ENCODE measurements around the gene AMZ1.
"Not testable (repeated sequence)": the region's sequence is repeated elsewhere in the genome, so short reads cannot be mapped to it uniquely, and the experiment has no call there.

Gene AMZ1

DNA sequence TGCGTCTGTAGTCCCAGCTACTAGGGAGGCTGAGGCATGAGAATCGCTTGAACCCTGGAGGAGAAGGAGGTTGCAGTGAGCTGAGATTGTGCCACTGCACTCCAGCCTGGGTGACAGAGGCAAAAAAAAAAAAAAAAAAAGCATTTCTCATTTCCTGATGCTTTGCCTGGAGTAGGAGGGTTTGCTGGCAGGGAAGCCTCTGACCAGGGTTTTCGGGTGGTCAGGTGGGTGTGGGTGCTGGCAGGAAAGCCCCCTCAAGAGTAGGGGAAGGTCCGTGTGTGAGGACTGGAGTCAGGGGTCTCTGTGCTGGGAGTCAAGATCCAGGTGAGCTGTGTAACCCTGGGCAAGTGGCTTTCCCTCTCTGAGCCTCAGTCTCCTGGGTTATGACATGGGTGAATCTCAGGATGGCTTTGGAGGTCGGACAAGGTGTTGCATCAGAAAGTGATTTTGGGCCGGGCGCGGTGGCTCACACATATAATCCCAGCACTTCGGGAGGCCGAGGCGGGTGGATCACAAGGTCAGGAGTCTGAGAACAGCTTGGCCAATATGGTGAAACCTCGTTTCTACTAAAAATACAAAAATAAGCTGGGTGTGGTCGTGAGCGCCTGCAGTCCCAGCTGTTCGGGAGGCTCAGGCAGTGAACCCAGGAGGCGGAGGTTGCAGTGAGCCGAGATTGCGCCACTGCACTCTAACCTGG, 3.2 kb downstream of the AMZ1 start:
- no peak for DNase-seq (ENCODE audit: low spot score)

DNA sequence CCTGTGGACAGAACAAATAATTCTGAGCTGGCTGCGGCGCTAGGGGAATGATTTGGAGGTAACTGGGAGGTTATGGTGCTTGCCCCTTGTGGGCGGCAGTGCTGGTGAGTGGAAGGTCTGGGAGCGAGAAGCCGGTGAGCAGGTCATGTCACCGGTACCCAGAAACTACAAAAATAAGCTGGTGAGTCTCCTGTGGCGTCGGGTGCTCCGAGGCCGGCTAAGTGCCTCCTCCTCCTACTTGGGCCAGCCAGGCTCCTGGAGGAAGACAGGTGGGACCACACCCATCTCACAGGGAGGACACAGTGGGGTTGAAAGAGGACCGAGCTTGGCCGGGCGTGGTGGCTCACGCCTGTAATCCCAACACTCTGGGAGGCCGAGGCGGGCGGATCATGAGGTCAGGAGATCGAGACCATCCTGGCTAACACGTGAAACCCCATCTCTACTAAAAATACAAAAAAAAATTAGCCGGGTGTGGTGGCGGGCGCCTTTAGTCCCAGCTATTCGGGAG, 4.0 kb downstream of the AMZ1 start:
- DNase-seq (ENCODE audit: low spot score) = not testable (repeated sequence)

DNA sequence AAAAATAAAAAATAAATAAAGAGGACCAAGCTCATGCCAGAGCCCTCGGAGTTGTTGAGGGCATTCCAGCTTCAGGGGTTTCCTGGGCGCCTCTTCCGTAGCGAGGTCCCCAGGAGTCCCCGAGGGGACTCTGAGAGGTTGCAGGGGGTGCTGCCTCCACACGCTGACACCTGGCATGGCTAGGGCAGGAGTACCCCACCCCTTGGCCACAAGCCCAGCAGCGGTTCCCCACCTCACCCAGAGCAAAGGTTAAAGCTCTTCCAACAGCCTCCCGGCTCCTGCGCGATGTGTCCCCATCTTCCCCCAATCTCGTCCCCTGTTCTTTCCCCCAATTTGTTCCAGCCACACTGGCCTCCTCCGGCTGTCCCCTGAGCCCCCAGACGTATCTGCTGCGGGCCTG, 4.5 kb downstream of the AMZ1 start:
- no peak for DNase-seq (ENCODE audit: low spot score)

DNA sequence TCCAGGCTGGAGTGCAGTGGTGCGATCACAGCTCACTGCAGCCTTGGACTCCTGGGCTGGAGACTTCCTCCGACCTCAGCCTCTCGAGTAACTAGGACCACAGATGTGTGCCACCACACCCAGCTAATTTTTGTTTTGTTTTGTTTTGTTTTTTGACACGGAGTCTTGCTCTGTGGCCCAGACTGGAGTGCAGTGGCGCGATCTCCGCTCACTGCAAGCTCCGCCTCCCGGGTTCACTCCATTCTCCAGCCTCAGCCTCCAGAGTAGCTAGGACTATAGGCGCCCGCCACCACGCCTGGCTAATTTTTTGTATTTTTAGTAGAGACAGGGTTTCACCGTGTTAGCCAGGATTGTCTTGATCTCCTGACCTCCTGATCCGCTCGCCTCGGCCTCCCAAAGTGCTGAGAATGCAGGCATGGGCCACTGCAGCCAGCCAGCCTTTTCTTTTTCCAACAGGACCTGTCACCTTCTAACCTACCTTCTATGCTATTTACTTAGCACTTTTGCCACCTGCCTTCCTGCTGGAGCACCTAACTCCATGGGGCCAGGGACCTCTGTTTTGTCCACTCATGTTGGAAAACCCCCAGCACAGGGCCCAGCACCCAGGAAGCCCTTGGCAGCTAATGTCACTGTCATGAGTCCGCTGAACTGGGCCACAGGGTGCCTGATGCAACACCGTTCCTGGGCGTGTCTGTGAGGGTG, 5.6 kb downstream of the AMZ1 start:
- DNase-seq (ENCODE audit: low spot score) = not testable (repeated sequence)

DNA sequence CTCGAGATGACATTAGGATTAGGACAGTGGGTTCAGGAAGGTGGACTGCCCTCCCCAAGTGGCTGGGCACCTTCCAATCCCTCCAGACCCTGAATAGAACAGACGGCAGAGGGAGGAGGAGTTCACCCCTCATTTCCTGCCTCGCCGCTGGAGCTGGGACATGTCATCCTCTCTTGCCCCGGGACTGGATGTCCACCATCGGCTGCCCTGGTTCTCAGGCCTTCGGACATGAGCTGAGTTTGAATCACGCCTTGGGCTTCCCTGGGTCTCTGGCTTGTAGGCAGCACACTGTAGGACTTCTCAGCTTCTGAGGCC, 6.1 kb downstream of the AMZ1 start:
- not testable (repeated sequence) for DNase-seq (ENCODE audit: low spot score)

- DNase-seq (ENCODE audit: low spot score) = no peak
Measured at GRCh38 chr7:2698581-2699288, 10.7 kb downstream of the AMZ1 start.

DNA sequence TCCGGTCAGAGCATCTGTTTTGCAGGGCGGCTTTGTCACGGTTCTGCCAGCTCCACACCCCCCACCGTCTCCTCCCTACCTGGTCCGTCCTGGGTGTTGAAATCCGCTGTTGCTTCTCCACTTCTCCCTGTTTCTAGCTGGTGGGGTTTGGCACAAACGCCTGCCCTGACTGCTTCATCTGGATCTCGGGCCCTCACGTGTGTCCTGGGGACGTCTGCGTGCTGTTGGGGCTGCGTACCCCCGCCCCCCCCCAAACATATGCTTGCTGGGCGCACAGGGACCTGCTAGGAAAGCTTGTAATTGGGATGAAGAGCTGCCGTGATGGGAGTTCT, 11.3 kb downstream of the AMZ1 start:
- no peak for DNase-seq (ENCODE audit: low spot score)

- no peak for DNase-seq (ENCODE audit: low spot score)
Measured at GRCh38 chr7:2700141-2700850, 12.3 kb downstream of the AMZ1 start.

DNA sequence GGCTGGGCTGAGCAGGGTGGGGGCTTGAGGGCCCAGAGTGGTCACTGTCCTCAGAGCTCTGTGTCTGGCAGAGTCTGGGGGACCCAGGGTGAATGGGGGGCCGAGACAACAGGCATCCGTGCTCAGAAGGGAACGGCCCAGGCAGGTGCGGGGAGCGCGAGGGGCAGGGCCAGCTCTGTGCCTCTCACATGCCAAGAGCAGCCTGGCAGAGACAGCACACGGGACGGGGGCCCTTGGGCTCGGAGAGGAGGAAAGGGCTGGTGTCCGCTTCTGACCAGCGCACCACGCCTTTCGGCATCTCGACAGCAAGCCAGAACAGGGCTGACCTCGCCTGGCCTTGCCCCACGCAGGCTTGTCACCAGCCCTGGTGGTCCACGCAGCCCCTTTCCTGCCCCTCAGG, 13.4 kb downstream of the AMZ1 start:
- DNase-seq (ENCODE audit: low spot score) = no peak

- DNase-seq (ENCODE audit: low spot score) = peak; percentile 92
Measured at GRCh38 chr7:2701832-2702593, 14.0 kb downstream of the AMZ1 start.

- DNase-seq (ENCODE audit: low spot score) = no peak
Measured at GRCh38 chr7:2702594-2702957, 14.6 kb downstream of the AMZ1 start.

DNA sequence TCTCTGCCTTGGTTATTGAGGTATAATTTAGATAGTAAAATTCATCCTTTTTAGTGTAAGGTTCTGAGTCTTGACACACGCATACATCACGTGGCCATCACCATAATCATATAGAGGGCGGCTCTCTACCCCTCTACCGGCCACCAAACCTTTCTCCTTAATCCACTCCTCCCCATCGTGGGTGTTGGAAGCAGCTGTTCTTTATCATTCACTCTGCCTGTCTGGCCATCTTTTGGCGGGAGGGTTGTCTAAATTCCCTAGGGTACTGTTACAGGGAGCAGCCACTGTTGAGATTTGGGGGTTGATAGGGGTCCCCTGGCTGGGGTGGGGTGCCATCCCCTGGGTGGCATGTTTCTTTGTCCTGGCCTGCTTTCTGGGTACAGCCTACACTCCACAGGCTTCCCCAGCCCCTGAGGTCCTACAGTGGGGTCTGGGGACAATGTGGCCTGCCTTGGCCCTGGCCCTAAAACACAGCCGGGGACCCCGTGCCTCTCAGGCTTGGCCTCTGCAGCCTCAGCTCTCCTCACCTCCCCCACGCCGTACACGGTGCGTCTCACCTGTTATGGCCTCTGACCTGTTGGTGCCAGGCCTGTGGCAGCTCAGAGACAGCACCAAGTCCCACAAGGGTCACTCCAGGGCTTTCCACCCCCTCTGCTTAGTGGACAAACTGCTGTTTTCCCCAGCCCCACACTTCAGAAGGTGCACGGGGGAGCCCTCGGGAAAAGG, 17.5 kb downstream of the AMZ1 start:
- no peak for DNase-seq (ENCODE audit: low spot score)

DNA sequence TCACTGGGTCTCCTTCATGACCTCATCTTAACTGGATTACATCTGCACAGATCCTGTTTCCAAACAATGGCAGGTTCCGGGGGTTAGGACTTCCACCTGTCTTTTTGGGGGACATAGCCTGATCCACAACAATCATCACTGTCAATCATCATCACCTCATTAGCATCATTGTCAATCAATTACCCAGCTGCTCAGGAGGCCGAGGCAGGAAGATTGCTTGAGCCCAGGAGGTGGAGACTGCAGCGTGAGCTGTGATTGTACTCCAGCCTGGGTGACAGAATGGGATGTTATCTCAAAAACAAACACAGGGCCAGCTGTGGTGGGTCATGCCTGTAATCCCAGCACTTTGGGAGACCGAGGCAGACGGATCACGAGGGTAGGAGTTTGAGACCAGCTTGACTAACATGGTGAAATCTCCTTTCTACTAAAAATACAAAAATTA, 18.7 kb downstream of the AMZ1 start:
- no peak for DNase-seq (ENCODE audit: low spot score)

- DNase-seq (ENCODE audit: low spot score) = no peak
Measured at GRCh38 chr7:2707481-2707880, 19.5 kb downstream of the AMZ1 start.

DNA sequence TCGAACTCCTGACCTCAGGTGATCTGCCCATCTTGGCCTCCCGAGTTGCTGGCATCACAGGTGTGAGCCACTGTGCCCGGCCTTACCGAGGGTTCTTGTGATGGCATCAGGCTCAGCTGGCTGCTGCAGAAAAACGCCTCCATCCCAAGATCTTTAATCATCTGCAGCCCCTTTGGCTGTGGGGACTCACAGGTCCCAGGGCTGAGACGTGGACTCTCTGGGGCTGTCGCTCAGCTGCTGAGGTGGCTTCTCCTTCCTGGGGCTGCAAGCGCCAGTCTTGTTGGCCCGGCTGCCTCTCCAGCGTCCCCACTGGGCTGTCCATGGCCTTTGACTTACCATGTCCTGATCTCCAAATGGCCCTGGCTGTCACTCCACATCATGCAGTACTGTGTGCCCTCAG, 20.0 kb downstream of the AMZ1 start:
- DNase-seq (ENCODE audit: low spot score) = no peak

DNA sequence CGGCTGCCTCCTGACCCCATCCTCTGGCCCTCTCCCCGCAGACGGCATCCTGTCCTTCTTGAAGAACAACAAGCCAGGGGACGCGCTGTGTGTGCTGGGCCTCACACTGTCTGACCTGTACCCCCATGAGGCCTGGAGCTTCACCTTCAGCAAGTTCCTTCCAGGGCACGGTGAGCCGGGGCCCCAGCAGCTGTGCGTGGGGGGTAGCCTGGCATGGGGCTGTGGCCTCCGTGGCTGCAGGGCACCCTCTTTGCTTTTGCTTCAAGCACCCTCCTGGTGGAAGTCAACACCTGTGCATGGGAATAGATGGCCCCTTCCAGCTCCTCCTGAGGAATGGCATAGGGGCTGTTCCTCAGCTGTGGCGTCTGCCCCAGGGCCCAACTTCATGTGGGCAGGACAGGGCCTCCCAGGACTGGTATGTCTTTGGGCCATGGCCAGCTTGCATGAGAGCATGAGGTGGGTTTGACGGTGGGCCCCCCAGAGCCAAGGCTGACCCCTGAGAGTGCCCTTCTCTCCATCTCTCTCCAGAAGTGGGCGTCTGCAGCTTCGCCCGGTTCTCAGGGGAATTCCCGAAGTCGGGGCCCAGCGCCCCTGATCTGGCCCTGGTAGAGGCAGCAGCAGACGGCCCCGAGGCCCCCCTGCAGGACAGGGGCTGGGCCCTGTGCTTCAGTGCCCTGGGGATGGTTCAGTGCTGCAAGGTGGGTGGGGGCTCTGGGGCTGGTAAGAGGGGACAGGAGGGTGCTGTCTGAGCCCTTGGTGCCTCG, 20.7 kb downstream of the AMZ1 start:
- no peak for DNase-seq (ENCODE audit: low spot score)

- peak; percentile 44 for DNase-seq (ENCODE audit: low spot score)
Measured at GRCh38 chr7:2709553-2710285, 21.7 kb downstream of the AMZ1 start.

- no peak for DNase-seq (ENCODE audit: low spot score)
Measured at GRCh38 chr7:2710286-2710655, 22.3 kb downstream of the AMZ1 start.

GRCh38 chr7:2710901-2711551, 23.0 kb downstream of the AMZ1 start:
- DNase-seq (ENCODE audit: low spot score) = no peak

Data from pons (tissue), 1 donor.